ENCODE results near the gene FXYD5.

Gene FXYD5

DNA sequence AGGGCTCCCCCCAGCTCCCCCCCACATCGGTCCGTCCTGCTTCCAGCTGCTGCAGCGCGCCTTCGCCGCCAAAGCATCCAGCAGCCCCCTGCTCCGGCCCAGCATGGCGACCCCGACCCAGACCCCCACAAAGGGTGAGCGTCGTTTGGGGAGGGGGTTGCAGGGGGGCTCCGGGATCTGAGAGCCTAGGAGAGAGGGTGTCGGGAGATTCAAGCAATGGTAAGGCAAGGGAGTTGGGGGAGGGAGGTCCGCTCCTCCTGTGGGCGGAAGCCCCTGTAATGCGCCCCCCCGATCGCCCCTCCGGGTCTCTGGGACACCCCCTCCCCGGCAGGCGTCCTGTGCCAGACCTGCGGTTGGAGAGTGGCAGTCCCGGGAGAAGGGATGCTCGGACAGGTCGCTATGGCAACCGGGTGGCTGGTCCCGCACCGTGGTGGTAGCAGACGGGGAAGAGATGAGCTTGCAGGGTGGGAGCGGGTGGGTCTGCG, 11.3 kb upstream of the FXYD5 start, which contains the start of gene FXYD7:
FXYD7 (plus strand) TSS at position 25 of the 485 bp plus-strand sequence; CDS start at position 104, 79 bp downstream.
- H3K4me3 ChIP-seq (ENCODE audit: control insufficient read depth in 1 of 7, extremely low read depth in 1 of 7, insufficient read depth in 4 of 7, low read depth in 2 of 7, low read length in 6 of 7), result peak within 1 kb of the TSS in 4 of 7 experiments; percentile 33 to 55 (median 46)
- POLR2A ChIA-PET, result interaction anchor here (3.2 kb wide), 1 partner anchor 11 kb away, joined by 14 read pairs; the partner anchor contains the start of gene FXYD5

DNA sequence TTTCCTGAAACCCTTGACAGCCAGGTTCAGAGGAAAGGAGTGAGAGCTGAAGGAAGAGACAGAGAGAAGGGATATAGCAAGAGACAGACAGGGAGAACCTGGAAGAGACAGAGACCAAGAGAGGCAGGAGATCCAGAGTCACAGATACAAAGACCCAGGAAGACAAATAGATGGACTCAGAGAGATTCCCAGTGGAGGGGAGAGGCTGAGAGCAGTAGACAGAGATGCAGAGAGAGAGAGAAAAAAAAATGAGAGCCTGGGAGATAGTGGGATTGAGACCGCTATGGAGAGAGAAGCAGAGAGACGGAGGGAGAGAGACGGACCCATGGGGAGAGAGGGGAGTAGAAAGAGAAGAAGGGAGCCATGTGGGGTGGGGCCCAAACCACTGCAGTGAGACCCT, 10.7 kb upstream of the FXYD5 start:
- no peak overlapping the region for H3K4me3 ChIP-seq (ENCODE audit: control insufficient read depth in 1 of 7, extremely low read depth in 1 of 7, insufficient read depth in 4 of 7, low read depth in 2 of 7, low read length in 6 of 7)
- no peaks in the 10 kb centered on the region for H3K36me3 ChIP-seq (ENCODE audit: control insufficient read depth in 4 of 4, insufficient read depth in 4 of 4, low read length in 3 of 4)
- no peak overlapping the region for H3K27ac ChIP-seq (ENCODE audit: insufficient read depth in 1 of 2, low read depth in 1 of 2, low read length in 2 of 2, poor library complexity in 1 of 2, severe bottlenecking in 2 of 2)
- 60% methylated on average over 3 of the region's 3 CpGs for WGBS (ENCODE audit: insufficient coverage)
- peaks cover 0 to 46% (median 36%) of the 10 kb centered on the region in 4 experiments for H3K4me1 ChIP-seq (ENCODE audit: control extremely low read depth in 1 of 4, control insufficient read depth in 4 of 4, insufficient read depth in 4 of 4, low read length in 3 of 4)
- no peak for DNase-seq
- no peaks in the 10 kb centered on the region for H3K9me3 ChIP-seq (ENCODE audit: control extremely low read depth in 1 of 5, control insufficient read depth in 4 of 5, insufficient read depth in 2 of 5, low read depth in 1 of 5, low read length in 4 of 5)
- CTCF ChIA-PET, result interaction anchor here (1.0 to 5.6 kb wide), 4 partner anchors 8 to 94 kb away, joined by 5 to 38 read pairs (median 13); partner anchors contain the start of gene FXYD5
- POLR2A ChIA-PET, result interaction anchor here (1.1 to 3.2 kb wide), 2 partner anchors 10 to 348 kb away, joined by 3 to 14 read pairs; partner anchors contain the start of gene FXYD5
- H3K27me3 ChIP-seq (replicated peaks in 2 of 5; ENCODE audit: control insufficient read depth in 4 of 5, insufficient read depth in 5 of 5, low read length in 4 of 5), result peaks cover 0 to 33% (median 17%) of the 10 kb centered on the region in 5 experiments

More for the DNA sequence above, 11.3 kb upstream of the FXYD5 start, which contains the start of gene FXYD7:
- CTCF ChIA-PET, result interaction anchor here (0.8 to 5.6 kb wide), 9 partner anchors 8 to 171 kb away, joined by 3 to 38 read pairs (median 8); partner anchors contain the start of gene FXYD5
- WGBS (ENCODE audit: insufficient coverage), result 0% methylated on average over 6 of the region's 31 CpGs
- H3K27ac ChIP-seq (ENCODE audit: insufficient read depth in 1 of 2, low read depth in 1 of 2, low read length in 2 of 2, poor library complexity in 1 of 2, severe bottlenecking in 2 of 2), result no peak within 1 kb of the TSS
- no peaks in the 10 kb centered on the region for H3K9me3 ChIP-seq (ENCODE audit: control extremely low read depth in 1 of 5, control insufficient read depth in 4 of 5, insufficient read depth in 2 of 5, low read depth in 1 of 5, low read length in 4 of 5)
- peaks cover 0 to 46% (median 37%) of the 10 kb centered on the region in 4 experiments for H3K4me1 ChIP-seq (ENCODE audit: control extremely low read depth in 1 of 4, control insufficient read depth in 4 of 4, insufficient read depth in 4 of 4, low read length in 3 of 4)
- no peak for DNase-seq
- H3K27me3 ChIP-seq (replicated peaks in 2 of 5; ENCODE audit: control insufficient read depth in 4 of 5, insufficient read depth in 5 of 5, low read length in 4 of 5), result peaks cover 0 to 33% (median 17%) of the 10 kb centered on the region in 5 experiments
- no peaks in the 10 kb centered on the region for H3K36me3 ChIP-seq (ENCODE audit: control insufficient read depth in 4 of 4, insufficient read depth in 4 of 4, low read length in 3 of 4)

DNA sequence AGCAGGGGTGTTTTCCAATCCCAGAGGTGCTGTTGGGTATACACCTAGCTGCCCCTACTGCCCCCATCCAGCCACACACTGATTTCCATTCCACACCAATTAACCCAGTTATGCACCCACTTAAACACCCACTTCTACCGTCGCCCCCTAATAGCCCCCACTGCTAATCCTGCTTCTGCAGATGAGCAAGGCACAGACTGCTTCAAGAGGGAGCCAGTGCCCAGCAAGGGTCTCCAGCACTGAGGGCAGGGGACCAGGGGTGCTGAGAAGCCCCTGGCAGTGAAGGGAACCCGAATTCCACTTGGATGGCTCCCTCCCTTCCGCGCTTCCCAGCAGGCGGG, 10.3 kb upstream of the FXYD5 start:
- CTCF ChIA-PET, result interaction anchor here (0.9 to 5.6 kb wide), 3 partner anchors 10 to 119 kb away, joined by 4 to 38 read pairs (median 5); partner anchors contain the start of gene FXYD5
- DNase-seq, result no peak
- Histone ChIP-seq H3K36me3 (ENCODE audit: control insufficient read depth in 4 of 4, insufficient read depth in 4 of 4, low read length in 3 of 4) (no peaks in the 10 kb centered on the region), H3K27me3 (replicated peaks in 2 of 5; ENCODE audit: control insufficient read depth in 4 of 5, insufficient read depth in 5 of 5, low read length in 4 of 5) (peaks cover 0 to 33% (median 17%) of the 10 kb centered on the region in 5 experiments), H3K4me3 (ENCODE audit: control insufficient read depth in 1 of 7, extremely low read depth in 1 of 7, insufficient read depth in 4 of 7, low read depth in 2 of 7, low read length in 6 of 7) (no peak overlapping the region), H3K9me3 (ENCODE audit: control extremely low read depth in 1 of 5, control insufficient read depth in 4 of 5, insufficient read depth in 2 of 5, low read depth in 1 of 5, low read length in 4 of 5) (no peaks in the 10 kb centered on the region), H3K4me1 (ENCODE audit: control extremely low read depth in 1 of 4, control insufficient read depth in 4 of 4, insufficient read depth in 4 of 4, low read length in 3 of 4) (peaks cover 0 to 46% (median 34%) of the 10 kb centered on the region in 4 experiments), H3K27ac (ENCODE audit: insufficient read depth in 1 of 2, low read depth in 1 of 2, low read length in 2 of 2, poor library complexity in 1 of 2, severe bottlenecking in 2 of 2) (no peak overlapping the region)
- WGBS (ENCODE audit: insufficient coverage), result no CpG with 5 or more reads among the region's 6 CpGs
- POLR2A ChIA-PET, result interaction anchor here (1.1 kb wide), 1 partner anchor 347 kb away, joined by 3 read pairs; no protein-coding TSS in a partner anchor

DNA sequence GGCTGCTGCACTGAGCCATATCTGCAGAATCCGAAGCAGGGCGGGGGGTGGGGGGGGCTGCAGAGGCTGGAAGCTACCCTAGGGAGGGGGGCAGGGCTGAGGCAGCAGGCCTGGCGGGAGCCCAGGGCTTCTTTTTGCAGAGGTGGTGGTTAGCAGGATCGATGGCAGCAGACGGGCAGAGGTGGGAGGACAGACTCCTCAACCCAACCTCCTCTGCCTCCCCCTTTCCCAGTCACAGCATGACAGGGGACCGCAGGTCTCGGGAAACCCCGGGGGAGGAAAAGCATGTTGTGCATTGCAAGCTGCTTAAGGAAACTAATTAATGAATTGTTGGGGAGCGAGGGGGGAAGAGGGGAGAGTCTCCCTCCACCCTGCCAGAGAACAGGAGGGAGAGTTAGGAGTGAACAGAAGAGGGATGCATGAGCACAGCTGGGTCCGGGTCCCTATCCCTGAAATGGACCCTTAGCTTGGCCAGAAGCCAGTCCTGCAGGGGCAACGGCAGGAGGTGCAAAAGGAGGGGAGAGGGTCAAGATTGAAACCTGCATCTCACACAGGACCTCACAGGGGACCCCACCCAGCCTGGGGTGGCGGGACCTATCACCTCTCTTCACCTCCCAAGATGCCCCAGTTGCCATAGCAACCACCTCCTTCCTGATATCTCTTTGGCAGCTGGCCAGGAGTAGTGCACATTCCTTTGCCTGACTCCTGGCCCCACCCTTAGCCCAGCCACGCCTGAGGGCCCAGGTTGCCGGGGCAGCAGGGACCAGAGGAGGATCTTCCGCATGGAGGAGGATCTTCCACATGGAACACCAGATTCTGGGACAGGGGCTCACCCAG, 9.7 kb upstream of the FXYD5 start:
- 32% methylated on average over 3 of the region's 15 CpGs for WGBS (ENCODE audit: insufficient coverage)
- POLR2A ChIA-PET, result interaction anchor here (1.1 kb wide), 1 partner anchor 347 kb away, joined by 3 read pairs; no protein-coding TSS in a partner anchor
- Histone ChIP-seq H3K4me1 (ENCODE audit: control extremely low read depth in 1 of 4, control insufficient read depth in 4 of 4, insufficient read depth in 4 of 4, low read length in 3 of 4) (peaks cover 0 to 46% (median 33%) of the 10 kb centered on the region in 4 experiments), H3K27me3 (replicated peaks in 2 of 5; ENCODE audit: control insufficient read depth in 4 of 5, insufficient read depth in 5 of 5, low read length in 4 of 5) (peaks cover 0 to 33% (median 17%) of the 10 kb centered on the region in 5 experiments), H3K4me3 (ENCODE audit: control insufficient read depth in 1 of 7, extremely low read depth in 1 of 7, insufficient read depth in 4 of 7, low read depth in 2 of 7, low read length in 6 of 7) (no peak overlapping the region), H3K9me3 (ENCODE audit: control extremely low read depth in 1 of 5, control insufficient read depth in 4 of 5, insufficient read depth in 2 of 5, low read depth in 1 of 5, low read length in 4 of 5) (no peaks in the 10 kb centered on the region), H3K36me3 (ENCODE audit: control insufficient read depth in 4 of 4, insufficient read depth in 4 of 4, low read length in 3 of 4) (no peaks in the 10 kb centered on the region), H3K27ac (ENCODE audit: insufficient read depth in 1 of 2, low read depth in 1 of 2, low read length in 2 of 2, poor library complexity in 1 of 2, severe bottlenecking in 2 of 2) (no peak overlapping the region)
- CTCF ChIA-PET, result interaction anchor here (0.7 to 5.6 kb wide), 7 partner anchors 9 to 176 kb away, joined by 3 to 38 read pairs (median 3); partner anchors contain the start of gene FXYD5
- DNase-seq, result peak in 2 of 3 donors; percentile 32 to 36

DNA sequence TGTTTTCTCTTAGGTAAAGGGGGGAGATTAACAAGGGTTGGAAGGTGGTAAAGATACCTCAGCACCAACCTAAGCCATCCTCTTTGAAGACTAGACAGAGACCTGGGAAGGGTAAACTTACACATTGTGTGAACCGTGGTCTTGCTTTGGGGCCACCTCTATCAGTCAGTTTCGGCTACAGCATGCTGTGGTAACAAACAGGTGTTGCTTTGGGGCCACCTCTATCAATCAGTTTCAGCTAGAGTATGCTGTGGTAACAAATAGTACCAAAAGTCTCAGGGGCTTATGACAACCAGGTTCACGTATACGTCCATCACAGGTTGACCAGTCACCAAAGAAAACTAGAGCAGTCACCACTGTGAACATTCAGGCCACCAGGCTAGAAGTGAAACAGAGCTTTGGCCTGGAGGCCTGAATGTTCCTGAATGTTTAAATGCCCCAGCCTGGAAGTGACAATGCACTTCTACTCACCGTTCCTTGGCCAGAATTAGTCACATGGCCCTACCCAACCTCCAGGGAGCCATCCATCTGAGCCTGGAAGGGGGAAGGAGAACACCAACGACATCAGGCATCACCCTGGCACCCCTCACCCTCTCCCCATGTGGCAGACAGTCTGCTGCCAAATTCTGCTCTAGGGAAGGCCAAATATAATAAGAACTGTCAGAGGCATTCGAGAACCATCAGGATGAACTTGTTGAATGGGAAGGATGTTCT, 7.6 kb upstream of the FXYD5 start:
- H3K4me1 ChIP-seq (ENCODE audit: control extremely low read depth in 1 of 4, control insufficient read depth in 4 of 4, insufficient read depth in 4 of 4, low read length in 3 of 4), result peaks cover 0 to 40% (median 26%) of the 10 kb centered on the region in 4 experiments
- peaks cover 0 to 29% (median 13%) of the 10 kb centered on the region in 5 experiments for H3K27me3 ChIP-seq (replicated peaks in 2 of 5; ENCODE audit: control insufficient read depth in 4 of 5, insufficient read depth in 5 of 5, low read length in 4 of 5)
- no peak overlapping the region for H3K27ac ChIP-seq (ENCODE audit: insufficient read depth in 1 of 2, low read depth in 1 of 2, low read length in 2 of 2, poor library complexity in 1 of 2, severe bottlenecking in 2 of 2)
- DNase-seq, result peak in 2 of 3 donors; percentile 60 to 65
- 74% methylated on average over 5 of the region's 7 CpGs for WGBS (ENCODE audit: insufficient coverage)
- H3K4me3 ChIP-seq (ENCODE audit: control insufficient read depth in 1 of 7, extremely low read depth in 1 of 7, insufficient read depth in 4 of 7, low read depth in 2 of 7, low read length in 6 of 7), result no peak overlapping the region
- CTCF ChIA-PET, result interaction anchor here (1.6 to 2.2 kb wide), 3 partner anchors 11 to 103 kb away, joined by 3 to 5 read pairs (median 4); no protein-coding TSS in a partner anchor
- H3K36me3 ChIP-seq (ENCODE audit: control insufficient read depth in 4 of 4, insufficient read depth in 4 of 4, low read length in 3 of 4), result no peaks in the 10 kb centered on the region
- H3K9me3 ChIP-seq (ENCODE audit: control extremely low read depth in 1 of 5, control insufficient read depth in 4 of 5, insufficient read depth in 2 of 5, low read depth in 1 of 5, low read length in 4 of 5), result no peaks in the 10 kb centered on the region
- POLR2A ChIA-PET, result no interaction called here

DNA sequence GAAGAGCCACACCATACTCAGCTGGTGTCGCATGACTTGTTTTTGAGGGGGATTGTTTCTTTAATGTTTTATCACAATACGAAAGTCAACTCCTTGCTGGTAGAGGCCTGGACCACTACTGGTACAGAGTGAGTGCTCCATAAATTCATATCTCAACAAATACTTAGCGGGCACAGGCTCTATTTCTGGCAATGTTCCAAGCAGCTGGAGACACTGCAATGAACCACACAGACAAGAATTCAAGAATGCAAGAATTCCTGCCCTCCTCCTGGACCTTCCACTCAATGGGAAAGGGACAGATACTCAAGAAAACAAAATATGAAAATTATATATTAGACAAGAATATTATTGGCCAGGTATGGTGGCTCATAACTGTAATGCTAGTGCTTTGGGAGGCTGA, 5.1 kb upstream of the FXYD5 start:
- ChIA-PET POLR2A (no interaction called here), CTCF (interaction anchor here (1.0 to 2.4 kb wide), 6 partner anchors 13 to 108 kb away, joined by 3 to 8 read pairs (median 4); no protein-coding TSS in a partner anchor)
- Histone ChIP-seq H3K4me3 (ENCODE audit: control insufficient read depth in 1 of 7, extremely low read depth in 1 of 7, insufficient read depth in 4 of 7, low read depth in 2 of 7, low read length in 6 of 7) (no peak overlapping the region), H3K36me3 (ENCODE audit: control insufficient read depth in 4 of 4, insufficient read depth in 4 of 4, low read length in 3 of 4) (no peaks in the 10 kb centered on the region), H3K9me3 (ENCODE audit: control extremely low read depth in 1 of 5, control insufficient read depth in 4 of 5, insufficient read depth in 2 of 5, low read depth in 1 of 5, low read length in 4 of 5) (no peaks in the 10 kb centered on the region), H3K4me1 (ENCODE audit: control extremely low read depth in 1 of 4, control insufficient read depth in 4 of 4, insufficient read depth in 4 of 4, low read length in 3 of 4) (peaks cover 0 to 40% (median 33%) of the 10 kb centered on the region in 4 experiments), H3K27ac (ENCODE audit: insufficient read depth in 1 of 2, low read depth in 1 of 2, low read length in 2 of 2, poor library complexity in 1 of 2, severe bottlenecking in 2 of 2) (no peak overlapping the region), H3K27me3 (replicated peaks in 2 of 5; ENCODE audit: control insufficient read depth in 4 of 5, insufficient read depth in 5 of 5, low read length in 4 of 5) (peaks cover 0 to 8% (median 0%) of the 10 kb centered on the region in 5 experiments)
- no peak for DNase-seq
- WGBS (ENCODE audit: insufficient coverage), result 100% methylated on average over 1 of the region's 3 CpGs
